ENCODE data around the gene SIGLECL1.

Gene SIGLECL1

GRCh38 chr19:51250786-51251467 is at the start of gene SIGLECL1:
Gene SIGLECL1, plus strand, starts transcription at chr19:51251080. Its CDS starts 12,993 bp downstream, at chr19:51264073.
- no peak for DNase-seq

GRCh38 chr19:51201712-51202111 is 49.2 kb upstream of the SIGLECL1 start:
- DNase-seq, result no peak

DNA sequence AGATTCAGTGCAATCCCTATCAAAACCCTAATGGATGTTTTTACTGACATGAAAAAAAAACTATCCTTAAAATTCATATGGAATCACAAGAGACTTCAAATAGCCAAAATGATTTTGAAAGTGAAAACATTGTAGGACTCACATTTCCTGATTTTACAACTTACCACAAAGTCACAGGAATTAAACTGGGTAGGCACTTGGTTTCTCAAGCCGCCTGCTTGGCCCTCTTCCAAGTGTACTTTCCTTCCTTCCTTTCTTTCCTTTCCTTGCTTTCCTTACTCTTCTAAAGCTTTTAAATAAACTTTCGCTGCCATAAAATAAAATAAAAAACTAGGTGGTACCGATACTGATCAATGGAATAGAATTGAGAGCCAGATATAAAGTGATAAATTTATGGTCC is 47.0 kb upstream of the SIGLECL1 start:
- peak; percentile 77 for DNase-seq

DNA sequence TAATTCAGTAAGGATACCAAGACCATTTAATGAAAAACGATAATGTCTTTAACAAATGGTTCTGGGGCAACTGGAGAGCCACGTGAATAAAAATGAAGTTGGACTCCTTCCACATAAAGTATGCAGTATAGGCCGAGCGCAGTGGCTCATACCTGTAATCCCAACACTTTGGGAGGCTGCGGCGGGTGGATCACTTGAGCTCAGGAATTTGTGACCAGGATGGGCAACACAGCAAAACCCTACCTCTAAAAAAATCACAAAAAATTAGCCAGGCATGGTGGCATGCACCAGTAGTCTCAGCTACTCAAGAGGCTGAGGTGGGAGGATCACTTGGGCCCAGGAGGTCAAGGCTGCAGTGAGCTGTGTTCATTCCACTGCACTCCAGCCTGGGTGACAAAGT is 46.6 kb upstream of the SIGLECL1 start:
- no peak for DNase-seq

DNA sequence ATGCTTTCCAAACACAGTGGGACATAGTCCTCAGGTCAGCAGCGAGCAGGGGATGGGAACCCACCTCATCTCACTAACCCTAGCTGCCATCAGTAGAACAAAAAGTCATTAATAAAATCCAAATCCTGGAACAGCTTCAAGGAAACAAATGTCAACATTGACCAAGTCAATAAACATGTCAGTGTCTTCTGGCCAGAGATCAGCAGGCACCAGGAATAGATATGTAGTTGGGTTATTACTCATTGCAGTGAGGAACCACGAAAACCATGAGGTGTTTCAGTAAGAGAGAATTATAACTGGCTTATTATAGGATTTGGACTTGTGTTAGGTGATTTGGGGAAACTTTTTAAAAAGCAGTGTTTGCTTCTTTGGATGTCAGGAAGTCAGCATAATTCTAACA is 43.1 kb upstream of the SIGLECL1 start:
- no peak for DNase-seq

DNA sequence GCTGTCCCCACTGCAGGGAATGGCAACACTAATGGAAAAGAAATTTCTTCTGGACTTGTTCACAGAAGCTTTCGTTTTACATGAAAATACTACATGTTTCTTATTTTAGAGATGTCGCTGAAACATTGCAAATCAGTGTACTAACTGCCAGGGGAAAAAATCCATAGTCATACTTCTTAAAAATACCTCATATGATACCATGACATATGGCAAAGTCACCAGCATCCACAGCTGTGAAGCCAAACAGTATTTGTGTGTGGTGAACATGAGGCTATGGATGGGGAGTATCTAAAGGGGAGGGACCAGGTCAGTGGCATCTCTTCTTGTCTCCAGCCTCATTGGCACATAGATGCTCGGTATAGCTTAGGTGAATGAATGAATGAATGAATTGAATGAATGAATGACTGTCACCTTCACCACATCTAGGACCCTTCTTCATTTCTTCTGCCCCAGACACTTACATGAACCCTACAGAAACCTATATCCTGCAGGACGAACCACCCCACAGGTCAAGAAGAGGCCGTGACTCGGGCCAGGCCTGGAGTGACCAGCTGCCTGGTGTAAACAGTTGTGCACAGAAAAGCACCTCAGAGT is 40.6 kb upstream of the SIGLECL1 start:
- no peak for DNase-seq

GRCh38 chr19:51210874-51211361 is 40.0 kb upstream of the SIGLECL1 start:
- DNase-seq, result peak; percentile 77

- no peak for DNase-seq
These were observed 39.0 kb upstream of the SIGLECL1 start for GRCh38 chr19:51211833-51212232.

DNA sequence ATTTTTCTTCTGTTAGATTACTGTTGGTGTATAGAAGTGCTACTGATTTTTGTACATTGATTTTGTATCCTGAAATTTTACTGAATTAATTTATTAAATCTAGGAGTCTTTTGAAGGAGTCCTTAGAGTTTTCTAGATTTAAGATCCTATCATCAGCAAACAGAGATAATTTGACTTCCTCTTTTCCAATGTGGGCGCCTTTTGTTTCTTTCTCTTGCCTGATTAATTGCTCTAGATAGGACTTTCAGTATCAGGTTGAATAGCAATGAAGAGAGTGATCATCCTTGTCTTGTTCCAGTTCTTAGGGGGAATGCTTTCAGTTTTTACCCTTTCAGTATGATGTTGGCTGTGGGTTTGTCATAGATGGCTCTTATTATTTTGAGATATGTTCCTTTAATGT is 31.6 kb upstream of the SIGLECL1 start:
- DNase-seq, result peak; percentile 83

- no peak for DNase-seq
These were observed 30.9 kb upstream of the SIGLECL1 start for GRCh38 chr19:51219971-51220370.

- no peak for DNase-seq
These were observed 29.9 kb upstream of the SIGLECL1 start for GRCh38 chr19:51220996-51221395.

DNA sequence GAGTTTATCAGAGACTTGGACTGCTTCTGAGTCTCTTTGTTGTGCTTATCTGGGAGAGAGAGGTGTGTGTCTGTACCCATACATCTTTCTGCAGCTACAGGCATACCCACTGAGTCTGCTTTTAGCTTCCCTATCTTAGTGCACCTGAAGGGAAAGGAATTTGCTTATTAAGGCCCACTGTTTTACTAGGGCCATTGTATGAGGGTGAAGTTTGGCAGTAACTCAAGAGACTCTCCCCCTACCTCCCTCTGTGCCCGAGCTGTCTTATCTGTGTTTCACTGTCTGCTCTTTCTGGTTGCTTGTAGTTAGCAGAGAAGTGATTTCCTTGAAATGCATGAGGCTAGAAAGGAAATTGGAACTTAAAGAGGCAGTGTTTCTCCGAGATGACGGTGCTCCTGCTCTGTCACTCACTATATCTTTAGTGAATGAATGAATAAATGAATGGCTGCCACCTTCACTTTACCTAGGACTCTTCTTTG is 26.7 kb upstream of the SIGLECL1 start:
- no peak for DNase-seq

DNA sequence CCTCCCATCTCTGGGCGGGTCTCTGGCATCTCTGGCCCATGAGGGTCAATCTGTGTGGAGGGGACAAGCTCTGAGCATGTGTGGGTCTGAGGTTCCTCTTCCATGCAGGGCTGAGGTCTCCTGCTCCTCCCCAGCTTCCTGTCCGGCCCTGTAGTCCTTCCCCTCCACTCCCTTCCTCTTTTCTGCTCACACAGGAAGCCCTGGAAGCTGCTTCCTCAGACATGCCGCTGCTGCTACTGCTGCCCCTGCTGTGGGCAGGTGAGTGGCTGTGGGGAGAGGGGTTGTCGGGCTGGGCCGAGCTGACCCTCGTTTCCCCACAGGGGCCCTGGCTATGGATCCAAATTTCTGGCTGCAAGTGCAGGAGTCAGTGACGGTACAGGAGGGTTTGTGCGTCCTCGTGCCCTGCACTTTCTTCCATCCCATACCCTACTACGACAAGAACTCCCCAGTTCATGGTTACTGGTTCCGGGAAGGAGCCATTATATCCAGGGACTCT is 25.9 kb upstream of the SIGLECL1 start, which contains the start of gene CD33:
TSS of gene CD33 (plus strand) at position 183 of the 496 bp plus-strand sequence. CDS start at position 222, 39 bp downstream.
- DNase-seq, result peak; percentile 81

DNA sequence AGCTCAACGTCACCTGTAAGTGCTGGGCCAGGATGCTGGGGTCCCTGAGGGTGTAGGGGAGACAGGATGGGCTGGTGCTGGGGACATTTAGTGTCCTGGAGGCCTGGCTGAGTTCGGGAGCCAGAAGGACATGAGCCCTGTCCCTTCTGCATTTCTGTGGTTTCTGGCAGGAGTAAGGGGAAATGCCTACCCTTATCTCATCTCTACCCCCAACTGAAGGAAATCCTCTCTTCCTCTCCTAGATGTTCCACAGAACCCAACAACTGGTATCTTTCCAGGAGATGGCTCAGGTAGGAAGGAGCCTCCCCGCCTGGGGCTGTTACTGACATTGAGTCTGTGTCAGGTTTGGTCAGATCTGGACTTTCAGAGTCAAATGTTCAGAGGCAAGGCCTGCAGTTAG is 24.8 kb upstream of the SIGLECL1 start:
- DNase-seq, result peak; percentile 28

DNA sequence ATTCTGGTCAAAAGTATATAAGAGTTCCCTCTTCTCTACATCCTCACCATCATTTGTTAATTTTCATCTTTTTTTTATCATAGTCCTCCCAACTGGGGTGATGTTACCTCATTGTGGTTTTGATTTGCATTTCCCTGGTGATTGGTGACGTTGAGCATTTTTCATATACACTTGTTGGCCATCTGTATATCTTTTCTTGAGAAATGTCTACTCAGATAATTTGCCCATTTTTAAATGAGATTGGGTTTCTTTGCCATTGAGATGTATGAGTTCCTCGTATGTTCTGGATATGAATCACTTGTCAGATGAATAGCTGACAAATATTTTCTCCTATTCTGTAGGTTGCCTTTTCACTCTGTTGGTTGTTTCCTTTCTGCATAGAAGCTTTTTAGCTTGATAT is 23.6 kb upstream of the SIGLECL1 start:
- peak; percentile 65 for DNase-seq

- DNase-seq, result peak; percentile 35
These were observed 22.9 kb upstream of the SIGLECL1 start for GRCh38 chr19:51227966-51228365.

- no peak for DNase-seq
These were observed 10.0 kb upstream of the SIGLECL1 start for GRCh38 chr19:51240866-51241265.

DNA sequence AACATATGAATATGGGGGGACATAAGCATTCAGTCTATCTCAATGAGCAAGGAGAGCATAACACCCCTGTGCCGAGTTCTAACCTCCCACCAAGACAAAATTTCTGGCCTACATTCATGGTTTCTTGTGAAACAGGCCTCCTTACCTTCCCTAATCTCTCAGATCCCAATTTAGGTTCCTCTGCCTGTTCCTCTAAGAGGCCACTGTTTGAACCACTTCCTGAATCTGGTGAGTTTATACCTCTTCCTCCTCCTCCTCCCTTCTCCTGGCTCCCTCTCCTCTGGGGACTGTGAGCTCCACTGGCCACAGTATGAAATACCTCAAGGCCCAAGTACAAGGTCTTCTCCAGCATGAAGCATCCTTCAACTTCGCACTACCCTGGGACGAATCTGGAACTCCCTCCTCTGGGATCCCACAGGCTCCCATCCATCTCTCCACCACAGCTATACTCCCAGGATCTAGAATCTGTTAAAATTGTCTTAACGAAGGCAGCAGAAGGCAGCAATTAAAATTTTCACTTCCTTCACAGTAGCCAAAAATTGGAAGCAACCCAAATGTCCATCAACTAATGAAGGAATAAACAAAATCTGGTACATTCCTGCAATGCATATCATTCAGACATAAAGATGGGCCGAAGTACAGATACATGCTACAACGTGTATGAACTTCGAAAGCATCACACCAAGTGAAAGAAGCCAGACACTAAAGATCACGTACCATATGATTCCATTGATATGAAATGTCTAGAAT is 7.8 kb upstream of the SIGLECL1 start:
- DNase-seq, result no peak

GRCh38 chr19:51246164-51246552 is 4.7 kb upstream of the SIGLECL1 start:
- DNase-seq, result peak; percentile 94

- DNase-seq, result no peak
These were observed 2.8 kb upstream of the SIGLECL1 start for GRCh38 chr19:51247972-51248590.

DNA sequence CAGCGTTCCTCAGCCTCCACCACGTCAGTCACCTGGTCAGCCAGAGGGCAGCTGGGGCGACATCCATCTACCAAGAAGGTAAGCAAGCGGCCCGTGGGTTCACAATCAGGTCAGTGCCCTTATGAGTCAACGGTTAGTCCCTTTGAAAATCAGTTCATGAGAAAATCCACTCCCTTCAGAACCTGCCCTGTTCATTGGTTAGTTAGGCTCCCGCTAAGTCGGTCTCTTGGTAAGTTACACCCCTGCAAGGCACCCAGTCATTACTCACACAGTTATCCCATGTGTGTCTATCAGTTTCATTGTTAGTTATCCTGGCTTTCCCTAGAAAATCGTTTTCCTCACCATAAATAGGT is 564 bp downstream of the SIGLECL1 start:
- DNase-seq, result peak; percentile 50

- peak; percentile 65 for DNase-seq
These were observed 1.6 kb downstream of the SIGLECL1 start for GRCh38 chr19:51252306-51253079.
